ENCODE measurements around the gene BATF.

- TF ChIP-seq, protein P1, sequence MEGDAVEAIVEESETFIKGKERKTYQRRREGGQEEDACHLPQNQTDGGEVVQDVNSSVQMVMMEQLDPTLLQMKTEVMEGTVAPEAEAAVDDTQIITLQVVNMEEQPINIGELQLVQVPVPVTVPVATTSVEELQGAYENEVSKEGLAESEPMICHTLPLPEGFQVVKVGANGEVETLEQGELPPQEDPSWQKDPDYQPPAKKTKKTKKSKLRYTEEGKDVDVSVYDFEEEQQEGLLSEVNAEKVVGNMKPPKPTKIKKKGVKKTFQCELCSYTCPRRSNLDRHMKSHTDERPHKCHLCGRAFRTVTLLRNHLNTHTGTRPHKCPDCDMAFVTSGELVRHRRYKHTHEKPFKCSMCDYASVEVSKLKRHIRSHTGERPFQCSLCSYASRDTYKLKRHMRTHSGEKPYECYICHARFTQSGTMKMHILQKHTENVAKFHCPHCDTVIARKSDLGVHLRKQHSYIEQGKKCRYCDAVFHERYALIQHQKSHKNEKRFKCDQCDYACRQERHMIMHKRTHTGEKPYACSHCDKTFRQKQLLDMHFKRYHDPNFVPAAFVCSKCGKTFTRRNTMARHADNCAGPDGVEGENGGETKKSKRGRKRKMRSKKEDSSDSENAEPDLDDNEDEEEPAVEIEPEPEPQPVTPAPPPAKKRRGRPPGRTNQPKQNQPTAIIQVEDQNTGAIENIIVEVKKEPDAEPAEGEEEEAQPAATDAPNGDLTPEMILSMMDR (IDR thresholded peaks at IDR 0.05) = no peak
- no peak for TF ChIP-seq POLR2A (IDR thresholded peaks at IDR 0.05)
Measured at GRCh38 chr14:75521415-75522199, 662 bp upstream of the BATF start.
